ENCODE results near the gene SLC30A1.

DNA sequence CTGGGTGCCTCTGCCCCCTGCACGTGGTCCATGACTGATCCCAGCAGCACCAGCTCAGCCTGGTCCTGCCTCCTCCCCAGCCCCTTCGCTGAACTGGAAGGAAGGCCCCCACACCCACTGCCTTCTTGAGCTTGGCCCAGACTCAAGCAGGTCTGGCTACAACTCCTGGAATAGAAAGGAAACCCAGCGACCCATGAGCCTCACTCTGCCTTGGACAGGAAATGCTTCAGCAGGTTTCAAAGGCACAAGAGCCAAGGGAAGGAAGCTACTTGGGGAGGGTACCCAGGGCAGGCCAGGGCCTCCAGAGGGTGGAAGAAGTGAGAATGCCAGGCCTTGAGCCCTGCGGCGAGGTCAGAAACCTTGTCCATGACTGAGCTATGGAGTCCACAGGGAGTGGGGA is 51.1 kb downstream of the SLC30A1 start:
- TF ChIP-seq, protein P1, sequence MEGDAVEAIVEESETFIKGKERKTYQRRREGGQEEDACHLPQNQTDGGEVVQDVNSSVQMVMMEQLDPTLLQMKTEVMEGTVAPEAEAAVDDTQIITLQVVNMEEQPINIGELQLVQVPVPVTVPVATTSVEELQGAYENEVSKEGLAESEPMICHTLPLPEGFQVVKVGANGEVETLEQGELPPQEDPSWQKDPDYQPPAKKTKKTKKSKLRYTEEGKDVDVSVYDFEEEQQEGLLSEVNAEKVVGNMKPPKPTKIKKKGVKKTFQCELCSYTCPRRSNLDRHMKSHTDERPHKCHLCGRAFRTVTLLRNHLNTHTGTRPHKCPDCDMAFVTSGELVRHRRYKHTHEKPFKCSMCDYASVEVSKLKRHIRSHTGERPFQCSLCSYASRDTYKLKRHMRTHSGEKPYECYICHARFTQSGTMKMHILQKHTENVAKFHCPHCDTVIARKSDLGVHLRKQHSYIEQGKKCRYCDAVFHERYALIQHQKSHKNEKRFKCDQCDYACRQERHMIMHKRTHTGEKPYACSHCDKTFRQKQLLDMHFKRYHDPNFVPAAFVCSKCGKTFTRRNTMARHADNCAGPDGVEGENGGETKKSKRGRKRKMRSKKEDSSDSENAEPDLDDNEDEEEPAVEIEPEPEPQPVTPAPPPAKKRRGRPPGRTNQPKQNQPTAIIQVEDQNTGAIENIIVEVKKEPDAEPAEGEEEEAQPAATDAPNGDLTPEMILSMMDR (IDR thresholded peaks at IDR 0.05): no peak
- TF ChIP-seq POLR2A (IDR thresholded peaks at IDR 0.05): no peak
